IMR-90 (cell line): ENCODE measurements around the gene UQCRC2. TPM values are rescaled to one million over a fixed set of nuclear protein-coding genes. Genes with fewer than 3 reads are reported as not detected.

Experiments
- ATAC-seq: fragments of 200-7000 bp; cut with Tn5 transposase; 2 replicates; pipeline ENCODE4 v1.9.1; 2020; ENCODE audit warnings: low read depth, mild to moderate bottlenecking, moderate library complexity
- BruUV-seq: library from RNA; stranded (reverse); fragments of 400-500 nt; replicated peaks from 2 replicates; lab custom pipeline; 2021; lab: Mats Ljungman, UMichigan
- CTCF ChIA-PET: fragments of 300-600 bp; formaldehyde crosslinking; extraction: SDS; loops from one replicate; lab custom pipeline; 2021; ENCODE audit warnings: antibody characterized with exemption; lab: Yijun Ruan, JAX
- POLR2A ChIA-PET: fragments of 300-600 bp; sonication (Branson Sonifier 250); formaldehyde crosslinking; loops from one replicate; lab custom pipeline; 2022; ENCODE audit warnings: antibody characterized with exemption; ENCODE audit not compliant: unreplicated experiment; lab: Charles Lee
- DNase-seq: peaks from one replicate; pipeline ENCODE4 v3.0.0; 2013
- H2AFZ ChIP-seq: replicated peaks from 2 replicates; pipeline ENCODE3; 2013; ENCODE audit warnings: low read length, mild to moderate bottlenecking; ENCODE audit not compliant: poor library complexity
- H2AK5ac ChIP-seq: 2 replicates; pipeline ENCODE4 v1.6.1; 2013; ENCODE audit warnings: low read depth, low read length, inconsistent platforms
- H2AK9ac ChIP-seq: replicated peaks from 2 replicates; pipeline ENCODE3; 2013; ENCODE audit warnings: mild to moderate bottlenecking, low read depth, low read length, moderate library complexity; ENCODE audit not compliant: poor library complexity
- H2BK120ac ChIP-seq: 2 replicates; pipeline ENCODE4 v1.6.1; 2013; ENCODE audit warnings: low read depth, low read length, inconsistent platforms
- H2BK15ac ChIP-seq: 3 replicates; pipeline ENCODE4 v1.6.1; 2013; ENCODE audit warnings: low read depth, low read length, inconsistent platforms
- H2BK20ac ChIP-seq: 2 replicates; pipeline ENCODE4 v1.6.1; 2013; ENCODE audit warnings: low read depth, mild to moderate bottlenecking, inconsistent platforms, low read length, moderate library complexity
- H2BK5ac ChIP-seq: 2 replicates; pipeline ENCODE4 v1.6.1; 2013; ENCODE audit warnings: mild to moderate bottlenecking, low read depth, low read length, inconsistent platforms; ENCODE audit not compliant: poor library complexity, severe bottlenecking
- H3K14ac ChIP-seq: replicated peaks from 2 replicates; pipeline ENCODE4 v1.6.1; 2013; ENCODE audit warnings: low read depth, low read length, inconsistent platforms
- H3K18ac ChIP-seq: 2 replicates; pipeline ENCODE4 v1.6.1; 2013; ENCODE audit warnings: low read depth, low read length, control low read depth
- H3K23ac ChIP-seq: 2 replicates; pipeline ENCODE4 v1.6.1; 2013; ENCODE audit warnings: low read depth, low read length, inconsistent platforms
- H3K27ac ChIP-seq: 2 replicates; pipeline ENCODE4 v1.5.1; 2013; ENCODE audit warnings: mild to moderate bottlenecking, control low read depth, low read length; ENCODE audit not compliant: insufficient read depth
- H3K27me3 ChIP-seq: 2 replicates; pipeline ENCODE4 v1.6.1; 2013; ENCODE audit warnings: low read length; ENCODE audit not compliant: control insufficient read depth, insufficient read depth
- H3K36me3 ChIP-seq: 2 replicates; pipeline ENCODE4 v1.6.1; 2013; ENCODE audit warnings: low read length, mixed read lengths; ENCODE audit not compliant: control insufficient read depth, insufficient read depth
- H3K4ac ChIP-seq: 2 replicates; pipeline ENCODE4 v1.6.1; 2013; ENCODE audit warnings: low read depth, low read length, inconsistent platforms
- H3K4me1 ChIP-seq: 2 replicates; pipeline ENCODE4 v1.6.1; 2013; ENCODE audit warnings: low read length, mixed read lengths; ENCODE audit not compliant: control insufficient read depth, insufficient read depth
- H3K4me2 ChIP-seq: 2 replicates; pipeline ENCODE4 v1.6.1; 2013; ENCODE audit warnings: low read depth, mild to moderate bottlenecking, control low read depth, low read length, moderate library complexity
- H3K4me3 ChIP-seq: 2 replicates; pipeline ENCODE4 v1.5.1; 2013; ENCODE audit warnings: low read depth, mild to moderate bottlenecking, control low read depth, low read length, moderate library complexity; ENCODE audit not compliant: insufficient read depth
- H3K56ac ChIP-seq: 2 replicates; pipeline ENCODE4 v1.6.1; 2013; ENCODE audit warnings: low read length, inconsistent platforms; ENCODE audit not compliant: insufficient read depth; ENCODE audit errors: extremely low read depth
- H3K79me1 ChIP-seq, 2 experiments: 2 replicates each; pipeline ENCODE4 v1.6.1; 2013; ENCODE audit warnings: low read length in 2 of 2, inconsistent platforms in 1 of 2, low read depth in 1 of 2
- H3K9ac ChIP-seq: 2 replicates; pipeline ENCODE4 v1.6.1; 2013; ENCODE audit warnings: low read depth, low read length, control low read depth
- H3K9me1 ChIP-seq: 2 replicates; pipeline ENCODE4 v1.6.1; 2013; ENCODE audit warnings: low read length, inconsistent platforms; ENCODE audit not compliant: insufficient read depth
- H3K9me3 ChIP-seq: 2 replicates; pipeline ENCODE4 v1.6.1; 2013; ENCODE audit warnings: low read length; ENCODE audit not compliant: control insufficient read depth, insufficient read depth
- H4K20me1 ChIP-seq: 2 replicates; pipeline ENCODE4 v1.6.1; 2013; ENCODE audit warnings: low read length, inconsistent platforms; ENCODE audit not compliant: insufficient read depth
- H4K5ac ChIP-seq: 2 replicates; pipeline ENCODE4 v1.6.1; 2013; ENCODE audit warnings: mild to moderate bottlenecking, low read depth, low read length, control low read depth
- H4K8ac ChIP-seq, 2 experiments: 2 replicates each; pipeline ENCODE4 v1.6.1; 2013; ENCODE audit warnings: low read depth in 2 of 2, low read length in 2 of 2, control low read depth in 1 of 2, inconsistent platforms in 1 of 2
- H4K91ac ChIP-seq: 2 replicates; pipeline ENCODE4 v1.6.1; 2013; ENCODE audit warnings: low read depth, low read length, inconsistent platforms; ENCODE audit not compliant: insufficient read depth
- BHLHE40 ChIP-seq: fragments of 150-350 bp; IDR thresholded peaks from 2 replicates; pipeline ENCODE4 v1.6.1; 2016; ENCODE audit warnings: mild to moderate bottlenecking, low read depth, low read length
- CEBPB ChIP-seq: IDR thresholded peaks from 2 replicates; pipeline ENCODE4 v1.6.1; 2012; ENCODE audit warnings: low read depth, low read length, improper control_type of control experiment
- CHD1 ChIP-seq: IDR thresholded peaks from 2 replicates; pipeline ENCODE4 v1.6.1; 2012; ENCODE audit warnings: low read depth, low read length, improper control_type of control experiment
- CTCF ChIP-seq: conservative IDR thresholded peaks from 2 replicates; pipeline ENCODE4 v1.5.1; 2012; ENCODE audit warnings: mild to moderate bottlenecking, low read depth, low read length, improper control_type of control experiment
- ELK1 ChIP-seq: fragments of 150-350 bp; IDR thresholded peaks from 2 replicates; pipeline ENCODE4 v1.6.1; 2016; ENCODE audit warnings: low read depth, mild to moderate bottlenecking, low read length, moderate library complexity, borderline replicate concordance
- FOS ChIP-seq: fragments of 150-350 bp; IDR thresholded peaks from 2 replicates; pipeline ENCODE4 v1.6.1; 2016; ENCODE audit warnings: low read depth, low read length
- MAFK ChIP-seq: IDR thresholded peaks from 2 replicates; pipeline ENCODE4 v1.6.1; 2012; ENCODE audit warnings: low read depth, low read length, improper control_type of control experiment
- MAZ ChIP-seq: IDR thresholded peaks from 2 replicates; pipeline ENCODE4 v1.6.1; 2012; ENCODE audit warnings: low read depth, mild to moderate bottlenecking, low read length, improper control_type of control experiment, moderate library complexity, borderline replicate concordance
- MXI1 ChIP-seq: IDR thresholded peaks from 2 replicates; pipeline ENCODE4 v1.6.1; 2012; ENCODE audit warnings: low read depth, mild to moderate bottlenecking, low read length, moderate library complexity, borderline replicate concordance
- NFE2L2 ChIP-seq: fragments of 150-350 bp; IDR thresholded peaks from 2 replicates; pipeline ENCODE4 v1.6.1; 2016; ENCODE audit warnings: low read depth, mild to moderate bottlenecking, low read length
- POLR2A ChIP-seq: IDR thresholded peaks from 2 replicates; pipeline ENCODE4 v1.6.1; 2012; ENCODE audit warnings: mild to moderate bottlenecking, low read depth, low read length
- RAD21 ChIP-seq: IDR thresholded peaks from 2 replicates; pipeline ENCODE4 v1.6.1; 2012; ENCODE audit warnings: low read length, improper control_type of control experiment
- RCOR1 ChIP-seq: IDR thresholded peaks from 2 replicates; pipeline ENCODE4 v1.6.1; 2012; ENCODE audit warnings: mild to moderate bottlenecking, low read length, improper control_type of control experiment; ENCODE audit not compliant: insufficient replicate concordance
- RFX5 ChIP-seq: IDR thresholded peaks from 2 replicates; pipeline ENCODE4 v1.8.0; 2012; ENCODE audit warnings: low read depth, mild to moderate bottlenecking, low read length, moderate library complexity
- SMC3 ChIP-seq: fragments of 150-350 bp; IDR thresholded peaks from 2 replicates; pipeline ENCODE4 v1.6.1; 2016; ENCODE audit warnings: low read depth, mild to moderate bottlenecking, antibody characterized with exemption, low read length, moderate library complexity
- USF2 ChIP-seq: fragments of 150-350 bp; IDR thresholded peaks from 2 replicates; pipeline ENCODE4 v1.6.1; 2017; ENCODE audit warnings: mild to moderate bottlenecking, antibody characterized with exemption, low read length, low read depth
- WGBS, 2 experiments: methylation state at CpG; one replicate each; pipeline versions ENCODE4 v1.1.5 to v1.1.7; 2013; ENCODE audit warnings: missing lambda C conversion rate in 2 of 2; ENCODE audit not compliant: insufficient read length in 1 of 2; ENCODE audit errors: extremely low coverage in 2 of 2; 5-methylcytosine and 5-hydroxymethylcytosine counted together
- dilution Hi-C: fragments of 300-500 bp; cut with HindIII; formaldehyde crosslinking; loops from one replicate; pipeline ENCODE4 v1.14.3; 2018; ENCODE audit warnings: low sequenced_read_pairs; ENCODE audit not compliant: unreplicated experiment
- in situ Hi-C: fragments of 300-500 bp; cut with MboI; formaldehyde crosslinking; loops from 3 replicates; pipeline ENCODE4 v1.14.3; 2019; ENCODE audit warnings: low sequenced_read_pairs, inconsistent platforms, mixed read lengths
- intact Hi-C: fragments of 100-400 bp; cut with micrococcal nuclease; formaldehyde crosslinking; loops from 2 replicates; pipeline ENCODE4 v1.10.0; 2022
- polyA plus RNA-seq, 3 experiments: library from polyadenylated mRNA; depleted of rRNA; stranded (reverse); fragments of >200 nt; gene quantifications; 2 replicates each; pipeline ENCODE4 v1.2.3, GENCODE V29; 2012; ENCODE audit warnings: low replicate concordance in 1 of 3
- total RNA-seq: library from RNA; depleted of rRNA; stranded (reverse); fragments of >200 nt; gene quantifications from 2 replicates; pipeline ENCODE4 v1.2.3, GENCODE V29; 2012

Gene UQCRC2
- total and polyA plus RNA-seq, 2 of the 4 experiments (the other 2 are of a cell fraction) = 191 to 284 TPM

GRCh38 chr16:22005746-22006145 is 52.6 kb downstream of the UQCRC2 start:
- dilution Hi-C loops = no loop called here
- Histone ChIP-seq H3K4ac (no peak overlapping the region), H3K9me1 (peaks cover 18% of the 10 kb centered on the region), H3K4me2 (no peak overlapping the region), H4K8ac (no peak overlapping the region), H3K4me3 (no peak overlapping the region), H3K56ac (no peak overlapping the region), H3K14ac (no peak overlapping the region), H4K5ac (no peak overlapping the region), H2BK15ac (no peak overlapping the region), H3K23ac (no peak overlapping the region), H2BK5ac (no peak overlapping the region), H4K91ac (no peak overlapping the region), H3K36me3 (no peaks in the 10 kb centered on the region; the same call in 1 of the 2 replicates), H2AFZ (no peak overlapping the region), H3K27me3 (no peaks in the 10 kb centered on the region), H2BK20ac (no peak overlapping the region), H3K9me3 (no peaks in the 10 kb centered on the region), H3K27ac (no peak overlapping the region), H3K9ac (no peak overlapping the region), H3K4me1 (peaks cover 10% of the 10 kb centered on the region), H2AK9ac (no peak overlapping the region), H3K79me1 (peaks cover 5 to 29% of the 10 kb centered on the region in 2 experiments), H2AK5ac (no peak overlapping the region), H2BK120ac (no peak overlapping the region), H4K20me1 (peaks cover 9% of the 10 kb centered on the region), H3K18ac (no peak overlapping the region)
- in situ Hi-C loops = loop anchor here (10.0 kb wide), 1 partner anchor 289 kb away; the partner anchor contains the start of gene POLR3E
- BruUV-seq = no TSS peak
- DNase-seq (no peak), ATAC-seq (no peak)
- intact Hi-C loops = loop anchor here (2.0 kb wide), 1 partner anchor 21 kb away; no protein-coding TSS in a partner anchor
- ChIA-PET POLR2A (no interaction called here), CTCF (interaction anchor here (0.6 to 5.1 kb wide), 4 partner anchors 31 to 203 kb away, joined by 3 to 30 read pairs (median 4); no protein-coding TSS in a partner anchor)
- TF ChIP-seq MXI1 (no peak), FOS (no peak), ELK1 (no peak), SMC3 (no peak), POLR2A (no peak), NFE2L2 (no peak), MAFK (no peak), RAD21 (no peak), BHLHE40 (no peak), CTCF (no peak), RFX5 (no peak), CEBPB (no peak), RCOR1 (no peak), USF2 (no peak), MAZ (no peak), CHD1 (no peak)
- no CpG with 5 or more reads among the region's 1 CpG for WGBS, 2 experiments
